Measurements from ENCODE around the gene MAJIN. TPM values are rescaled to one million over a fixed set of nuclear protein-coding genes. Genes with fewer than 3 reads are reported as not detected.

Gene MAJIN
- polyA plus RNA-seq, 3 donors = 0.57 to 1.2 (median 0.67) TPM

GRCh38 chr11:64894812-64895452, 77.0 kb downstream of the MAJIN start:
- DNase-seq (ENCODE audit: low read depth in 3 of 3, low spot score in 2 of 3) = no peak

- DNase-seq (ENCODE audit: low read depth in 3 of 3, low spot score in 2 of 3) = no peak
Measured at GRCh38 chr11:64894070-64894811, 77.7 kb downstream of the MAJIN start.

GRCh38 chr11:64893194-64894069, 78.5 kb downstream of the MAJIN start:
- no peak for DNase-seq (ENCODE audit: low read depth in 3 of 3, low spot score in 2 of 3)

- DNase-seq (ENCODE audit: low read depth in 3 of 3, low spot score in 2 of 3) = no peak
Measured at GRCh38 chr11:64892838-64893193, 79.1 kb downstream of the MAJIN start.

- DNase-seq (ENCODE audit: low read depth in 3 of 3, low spot score in 2 of 3) = no peak
Measured at GRCh38 chr11:64892411-64892831, 79.5 kb downstream of the MAJIN start.

GRCh38 chr11:64891880-64892279, 80.0 kb downstream of the MAJIN start:
- no peak for DNase-seq (ENCODE audit: low read depth in 3 of 3, low spot score in 2 of 3)

GRCh38 chr11:64891215-64891848, 80.6 kb downstream of the MAJIN start:
- DNase-seq (ENCODE audit: low read depth in 3 of 3, low spot score in 2 of 3) = no peak

- DNase-seq (ENCODE audit: low read depth in 3 of 3, low spot score in 2 of 3) = no peak
Measured at GRCh38 chr11:64890522-64890939, 81.4 kb downstream of the MAJIN start.

GRCh38 chr11:64888729-64889511, 83.0 kb downstream of the MAJIN start:
- DNase-seq (ENCODE audit: low read depth in 3 of 3, low spot score in 2 of 3) = no peak

- DNase-seq (ENCODE audit: low read depth in 3 of 3, low spot score in 2 of 3) = no peak
Measured at GRCh38 chr11:64888406-64888728, 83.5 kb downstream of the MAJIN start.

Other genes with a start within 250 kb of the MAJIN start
- 10 to 100 TPM; 11.7 to 12.1 (median 12.0) TPM for gene NRXN2, start 248.9 kb downstream of the MAJIN start, polyA plus RNA-seq (ENCODE audit: insufficient read length in 3 of 3)
- gene RASGRP2, start 228.0 kb downstream of the MAJIN start, polyA plus RNA-seq (ENCODE audit: insufficient read length in 3 of 3) = 1 to 10 TPM; 3.1 to 4.2 (median 3.8) TPM
- 1 to 10 TPM; 1.1 to 2.6 (median 2.4) TPM for gene PYGM, start 212.1 kb downstream of the MAJIN start, polyA plus RNA-seq (ENCODE audit: insufficient read length in 3 of 3)
- 100 to 1,000 TPM; 308 to 338 (median 314) TPM for gene SF1, start 193.6 kb downstream of the MAJIN start, polyA plus RNA-seq (ENCODE audit: insufficient read length in 3 of 3)
- gene MAP4K2, start 168.9 kb downstream of the MAJIN start, polyA plus RNA-seq (ENCODE audit: insufficient read length in 3 of 3) = 10 to 100 TPM; 17.0 to 18.5 (median 18.5) TPM
- 10 to 100 TPM; 30.0 to 33.6 (median 30.7) TPM for gene MEN1, start 161.6 kb downstream of the MAJIN start, polyA plus RNA-seq (ENCODE audit: insufficient read length in 3 of 3)
- gene CDC42BPG, start 127.5 kb downstream of the MAJIN start, polyA plus RNA-seq (ENCODE audit: insufficient read length in 3 of 3) = 1 to 10 TPM; 4.3 to 5.1 (median 4.3) TPM
- gene EHD1, start 93.5 kb downstream of the MAJIN start, polyA plus RNA-seq (ENCODE audit: insufficient read length in 3 of 3) = 10 to 100 TPM; 44.6 to 63.5 (median 49.4) TPM
- 10 to 100 TPM; 12.8 to 14.0 (median 13.2) TPM for gene ATG2A, start 54.9 kb downstream of the MAJIN start, polyA plus RNA-seq (ENCODE audit: insufficient read length in 3 of 3)
- gene PPP2R5B, start 47.4 kb downstream of the MAJIN start, polyA plus RNA-seq (ENCODE audit: insufficient read length in 3 of 3) = 10 to 100 TPM; 14.3 to 16.3 (median 16.0) TPM
- gene GPHA2, start 36.2 kb downstream of the MAJIN start, polyA plus RNA-seq (ENCODE audit: insufficient read length in 3 of 3) = 1 to 10 TPM; 1.5 to 1.7 (median 1.6) TPM
- gene BATF2, start 24.9 kb upstream of the MAJIN start, polyA plus RNA-seq (ENCODE audit: insufficient read length in 3 of 3) = 1 to 10 TPM; 2.7 to 3.1 (median 3.0) TPM
- 10 to 100 TPM; 51.5 to 64.4 (median 54.5) TPM for gene ARL2, start 42.1 kb upstream of the MAJIN start, polyA plus RNA-seq (ENCODE audit: insufficient read length in 3 of 3)
- 10 to 100 TPM; 22.9 to 29.1 (median 26.9) TPM for gene SNX15, start 55.3 kb upstream of the MAJIN start, polyA plus RNA-seq (ENCODE audit: insufficient read length in 3 of 3)
- 10 to 100 TPM in 2 of 3 donors, 1 to 10 TPM in 1; 9.9 to 12.8 (median 10.6) TPM for gene SAC3D1, start 69.1 kb upstream of the MAJIN start, polyA plus RNA-seq (ENCODE audit: insufficient read length in 3 of 3)
- 10 to 100 TPM; 10.7 to 13.0 (median 12.9) TPM for gene NAALADL1, start 86.4 kb upstream of the MAJIN start, polyA plus RNA-seq (ENCODE audit: insufficient read length in 3 of 3)
- gene CDCA5, start 111.9 kb upstream of the MAJIN start, polyA plus RNA-seq (ENCODE audit: insufficient read length in 3 of 3) = 10 to 100 TPM; 17.8 to 18.4 (median 18.0) TPM
- gene ZFPL1, start 112.1 kb upstream of the MAJIN start, polyA plus RNA-seq (ENCODE audit: insufficient read length in 3 of 3) = 10 to 100 TPM; 25.2 to 28.2 (median 27.3) TPM
- 100 to 1,000 TPM in 2 of 3 donors, 10 to 100 TPM in 1; 96.9 to 104 (median 101) TPM for gene VPS51, start 124.1 kb upstream of the MAJIN start, polyA plus RNA-seq (ENCODE audit: insufficient read length in 3 of 3)
- 10 to 100 TPM; 68.6 to 89.4 (median 70.8) TPM for gene TM7SF2, start 139.8 kb upstream of the MAJIN start, polyA plus RNA-seq (ENCODE audit: insufficient read length in 3 of 3)
- gene ZNHIT2, start 145.6 kb upstream of the MAJIN start, polyA plus RNA-seq (ENCODE audit: insufficient read length in 3 of 3) = 1 to 10 TPM; 4.6 to 6.0 (median 5.0) TPM
- 100 to 1,000 TPM; 585 to 654 (median 621) TPM for gene FAU, start 150.0 kb upstream of the MAJIN start, polyA plus RNA-seq (ENCODE audit: insufficient read length in 3 of 3)
- gene MRPL49, start 150.2 kb upstream of the MAJIN start, polyA plus RNA-seq (ENCODE audit: insufficient read length in 3 of 3) = 10 to 100 TPM; 58.6 to 62.2 (median 59.5) TPM
- 10 to 100 TPM; 44.8 to 46.9 (median 45.6) TPM for gene SYVN1, start 162.4 kb upstream of the MAJIN start, polyA plus RNA-seq (ENCODE audit: insufficient read length in 3 of 3)
- gene SPDYC, start 198.1 kb upstream of the MAJIN start, polyA plus RNA-seq (ENCODE audit: insufficient read length in 3 of 3) = not detected
- 100 to 1,000 TPM in 1 of 3 donors, 10 to 100 TPM in 2; 73.4 to 102 (median 83.1) TPM for gene CAPN1, start 209.8 kb upstream of the MAJIN start, polyA plus RNA-seq (ENCODE audit: insufficient read length in 3 of 3)

All from right renal cortex interstitium (tissue), 3 donors.